ENCODE results near the gene SP5. TPM values are rescaled to one million over a fixed set of nuclear protein-coding genes. Genes with fewer than 3 reads are reported as not detected.

SP5 gene
- total RNA-seq, 4 donors from 2014 or later: 1.8 to 6.5 (median 3.2) TPM

DNA sequence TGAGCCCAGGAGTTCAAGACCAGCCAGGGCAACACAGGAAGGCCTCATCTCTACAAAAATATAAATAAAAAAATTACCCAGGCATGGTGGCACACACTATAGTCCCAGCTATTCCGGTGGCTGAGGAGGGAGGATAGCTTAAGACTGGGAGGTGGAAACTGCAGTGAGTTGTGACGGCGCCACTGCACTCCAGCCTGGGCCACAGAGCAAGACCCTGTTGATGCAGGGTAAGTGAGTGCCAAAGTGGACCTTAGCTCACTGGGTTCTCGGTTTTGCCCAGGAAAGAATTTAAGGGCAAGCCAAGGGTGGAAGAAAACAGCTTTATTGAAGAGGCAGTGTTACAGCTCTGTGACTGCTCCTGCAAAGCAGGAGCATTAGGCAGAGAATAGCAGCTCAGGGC lies 48.1 kb downstream of the SP5 start:
- TF ChIP-seq POLR2A (IDR thresholded peaks at IDR 0.05) (no peak), CTCF (IDR thresholded peaks at IDR 0.05) (no peak)
- intact Hi-C loops (cut with DNase I; ENCODE audit: low total_unique reads): no loop called here
- no peak overlapping the region for H3K4me3 ChIP-seq (ENCODE audit: low read depth, poor library complexity, severe bottlenecking)
- no peak for DNase-seq (ENCODE audit: low spot score in 2 of 2)
- 93 to 96% methylated on average over 4 of the region's 4 CpGs for WGBS, 2 donors

- intact Hi-C loops (cut with DNase I; ENCODE audit: low total_unique reads): no loop called here
- H3K4me3 ChIP-seq (ENCODE audit: low read depth, poor library complexity, severe bottlenecking): no peak overlapping the region
- no peak for DNase-seq (ENCODE audit: low spot score in 2 of 2)
- TF ChIP-seq POLR2A (IDR thresholded peaks at IDR 0.05) (no peak), CTCF (IDR thresholded peaks at IDR 0.05) (no peak)
- 43 to 57% methylated on average over 2 of the region's 2 CpGs for WGBS, 2 donors
Measured at GRCh38 chr2:170764880-170765261, 49.7 kb downstream of the SP5 start.

GRCh38 chr2:170766693-170767092 lies 51.6 kb downstream of the SP5 start:
- no peak for DNase-seq (ENCODE audit: low spot score in 2 of 2)
- H3K4me3 ChIP-seq (ENCODE audit: low read depth, poor library complexity, severe bottlenecking): no peak overlapping the region
- no peak for TF ChIP-seq CTCF (IDR thresholded peaks at IDR 0.05)
- no peak for TF ChIP-seq POLR2A (IDR thresholded peaks at IDR 0.05)
- WGBS, 2 donors: 37 to 48% methylated on average over 4 of the region's 4 CpGs
- intact Hi-C loops (cut with DNase I; ENCODE audit: low total_unique reads): no loop called here

Other genes with a start within 250 kb of the SP5 start
- under 1 TPM in 1 of 4 donors, not detected in 3; 0.58 TPM for gene ERICH2, start 55.0 kb downstream of the SP5 start, total RNA-seq
- under 1 TPM in 1 of 4 donors, not detected in 3; 0.05 TPM for gene GAD1, start 101.5 kb downstream of the SP5 start, total RNA-seq
- gene GORASP2, start 213.9 kb downstream of the SP5 start, total RNA-seq: 10 to 100 TPM; 37.7 to 66.2 (median 52.3) TPM